ENCODE measurements around the gene PLA2G4E.

GRCh38 chr15:41996376-41996775 lies 24.5 kb downstream of the PLA2G4E start:
- no peak for TF ChIP-seq POLR2A (IDR thresholded peaks at IDR 0.05)
- TF ChIP-seq, protein P1, sequence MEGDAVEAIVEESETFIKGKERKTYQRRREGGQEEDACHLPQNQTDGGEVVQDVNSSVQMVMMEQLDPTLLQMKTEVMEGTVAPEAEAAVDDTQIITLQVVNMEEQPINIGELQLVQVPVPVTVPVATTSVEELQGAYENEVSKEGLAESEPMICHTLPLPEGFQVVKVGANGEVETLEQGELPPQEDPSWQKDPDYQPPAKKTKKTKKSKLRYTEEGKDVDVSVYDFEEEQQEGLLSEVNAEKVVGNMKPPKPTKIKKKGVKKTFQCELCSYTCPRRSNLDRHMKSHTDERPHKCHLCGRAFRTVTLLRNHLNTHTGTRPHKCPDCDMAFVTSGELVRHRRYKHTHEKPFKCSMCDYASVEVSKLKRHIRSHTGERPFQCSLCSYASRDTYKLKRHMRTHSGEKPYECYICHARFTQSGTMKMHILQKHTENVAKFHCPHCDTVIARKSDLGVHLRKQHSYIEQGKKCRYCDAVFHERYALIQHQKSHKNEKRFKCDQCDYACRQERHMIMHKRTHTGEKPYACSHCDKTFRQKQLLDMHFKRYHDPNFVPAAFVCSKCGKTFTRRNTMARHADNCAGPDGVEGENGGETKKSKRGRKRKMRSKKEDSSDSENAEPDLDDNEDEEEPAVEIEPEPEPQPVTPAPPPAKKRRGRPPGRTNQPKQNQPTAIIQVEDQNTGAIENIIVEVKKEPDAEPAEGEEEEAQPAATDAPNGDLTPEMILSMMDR (IDR thresholded peaks at IDR 0.05 in 4 of 5, conservative IDR thresholded peaks at IDR 0.05 in 1 of 5) = no peak
